Colon (tissue), 2 donors: ENCODE measurements around the gene HDAC9.
"Not testable (repeated sequence)": the region's sequence is repeated elsewhere in the genome, so short reads cannot be mapped to it uniquely, and the experiment has no call there.

Experiments used
- FAIRE-seq: peaks from 2 replicates; lab custom pipeline; 2012; peaks lifted over from hg19 to GRCh38; lab: Jason Lieb, UNC
- donor health status: control.
- donor health status: control.

Gene HDAC9

DNA sequence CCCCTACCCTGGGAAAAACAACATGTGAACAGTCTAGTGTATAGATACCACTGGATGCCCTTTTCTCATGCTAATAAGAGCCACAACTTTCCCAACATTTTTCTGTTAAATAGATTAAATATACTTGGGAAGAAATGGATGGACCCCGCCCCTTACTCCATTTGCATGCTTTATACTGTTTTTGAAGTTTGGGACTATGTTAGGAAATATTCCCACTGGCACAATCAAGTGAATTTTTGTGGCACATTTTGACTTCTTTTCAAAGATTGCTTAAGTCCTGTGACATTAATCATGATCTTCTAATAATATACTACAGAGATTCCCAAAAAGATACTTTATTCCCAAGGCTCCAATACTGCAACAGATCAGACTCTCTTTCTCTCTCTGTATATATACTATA is 405.3 kb downstream of the HDAC9 start:
- no peak for FAIRE-seq

DNA sequence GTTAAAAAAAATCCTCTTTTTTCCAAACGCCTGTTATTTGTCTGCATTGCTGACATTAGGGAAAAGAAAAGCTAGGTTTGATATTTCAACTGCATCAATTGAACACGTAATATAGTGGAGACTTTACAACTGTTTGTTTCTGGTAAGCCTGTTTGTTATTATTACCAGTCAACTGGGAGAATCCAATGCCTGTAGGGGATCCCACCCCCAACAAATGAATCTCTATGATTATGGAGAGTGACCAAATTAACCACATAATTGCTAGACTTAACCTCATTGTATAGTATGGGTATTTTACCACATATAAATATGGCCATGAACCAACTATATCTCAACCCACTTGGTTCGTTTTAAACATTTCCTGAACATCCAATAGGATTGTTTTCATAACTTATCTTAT is 405.8 kb downstream of the HDAC9 start:
- no peak for FAIRE-seq

DNA sequence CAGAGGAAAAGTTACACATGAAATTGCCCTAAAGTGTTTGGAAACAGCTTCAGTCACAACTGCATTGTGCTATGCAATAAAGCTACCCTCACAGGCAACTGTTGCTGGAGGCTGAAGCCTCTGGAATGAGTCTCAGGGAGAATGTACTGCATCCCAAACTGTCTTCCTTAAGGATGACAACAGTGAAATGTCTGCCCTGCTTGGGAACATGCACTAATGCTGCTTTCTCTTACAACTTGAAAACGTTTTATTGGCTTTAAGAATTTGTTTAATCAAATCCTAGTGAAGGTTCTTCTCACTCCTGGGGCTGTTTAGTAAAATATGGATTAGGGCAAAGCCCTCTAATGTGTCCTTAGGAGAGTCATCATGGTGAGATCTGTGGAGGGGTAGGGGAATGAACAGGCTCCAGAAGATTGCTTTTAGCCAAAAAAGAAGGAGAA is 406.5 kb downstream of the HDAC9 start:
- FAIRE-seq = no peak

DNA sequence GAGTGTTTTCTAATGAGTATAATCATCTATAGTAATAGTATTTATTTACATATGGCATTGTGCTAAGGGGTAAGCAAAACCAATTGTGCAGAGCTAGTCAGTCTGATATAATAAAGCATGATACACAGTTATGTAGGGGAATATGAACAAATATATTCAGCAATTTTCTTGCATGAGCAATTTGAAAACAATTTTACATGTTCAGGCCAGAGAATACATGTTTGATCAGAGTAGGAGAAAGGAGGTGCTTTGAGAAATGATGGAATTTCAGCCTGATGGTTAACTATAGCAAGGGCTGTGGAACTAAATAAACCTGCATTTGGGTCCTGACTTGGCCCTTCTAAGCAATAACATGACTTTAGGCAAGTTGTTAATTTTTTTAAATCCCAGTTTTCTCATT is 407.3 kb downstream of the HDAC9 start:
- FAIRE-seq = no peak

DNA sequence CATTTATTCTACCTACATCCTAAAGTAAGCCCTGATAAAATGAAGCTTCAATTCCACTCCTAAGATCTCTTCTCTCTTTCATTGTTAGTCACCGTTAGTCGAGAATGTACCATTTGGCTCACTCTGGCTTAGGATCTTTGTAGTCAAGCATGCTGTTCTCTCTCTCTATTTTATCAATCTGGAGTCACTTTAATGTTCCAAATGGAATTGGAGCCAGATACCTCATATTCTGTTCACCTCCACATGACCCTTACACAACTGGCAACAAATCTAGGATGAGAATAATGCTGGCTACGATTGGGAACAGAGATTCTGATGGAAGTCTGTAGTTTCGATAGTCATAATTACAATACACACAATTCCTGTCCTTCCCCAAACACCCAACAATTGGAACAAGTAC is 408.1 kb downstream of the HDAC9 start:
- no peak for FAIRE-seq

DNA sequence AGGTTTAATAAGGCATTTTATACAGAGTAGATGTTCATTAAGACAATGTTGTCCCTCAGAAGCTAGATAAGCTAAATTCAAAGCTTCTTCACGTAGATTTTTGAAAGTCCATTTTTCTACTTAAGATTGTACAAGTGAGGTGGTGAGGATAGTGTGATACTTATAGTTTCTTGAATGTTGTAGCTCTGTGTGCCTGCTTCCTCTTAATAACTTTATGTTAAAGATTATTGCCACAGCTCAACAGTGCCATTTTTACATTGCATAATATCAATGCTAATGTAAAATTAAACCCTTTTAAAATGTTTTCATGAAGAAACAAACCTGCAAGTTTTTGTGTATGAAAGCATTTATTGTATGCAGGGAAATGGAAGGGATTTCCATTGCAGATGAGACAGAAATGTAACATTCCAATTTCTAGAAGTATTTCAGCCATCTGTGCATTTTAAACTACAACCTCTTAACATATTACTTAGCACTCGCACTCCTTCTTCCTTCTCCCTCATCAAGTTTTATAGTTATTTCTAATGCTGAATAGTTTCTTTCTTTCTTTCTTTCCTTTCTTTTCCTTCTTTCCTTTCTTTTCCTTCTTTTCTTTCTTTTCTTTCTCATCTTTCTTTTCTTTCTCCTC is 409.9 kb downstream of the HDAC9 start:
- FAIRE-seq = no peak

DNA sequence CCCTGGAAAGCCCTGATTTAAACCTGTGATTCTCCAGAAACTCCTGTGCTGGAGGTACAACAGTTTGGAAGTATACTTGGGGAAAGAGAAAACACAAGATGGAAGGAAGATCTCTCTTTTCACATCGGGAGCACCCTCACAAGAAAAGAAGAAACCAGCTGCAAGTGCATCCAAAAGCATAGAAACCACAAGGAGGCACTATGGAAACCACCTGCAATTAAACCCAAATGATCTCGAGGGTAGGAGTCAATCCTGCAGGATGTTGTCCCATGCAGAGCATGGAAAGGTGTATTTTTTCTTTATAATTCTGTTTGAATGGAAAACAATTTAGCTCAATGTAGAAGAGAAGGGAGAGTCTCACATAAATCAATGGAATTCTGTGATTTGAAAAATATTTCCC is 411.4 kb downstream of the HDAC9 start:
- FAIRE-seq = no peak

DNA sequence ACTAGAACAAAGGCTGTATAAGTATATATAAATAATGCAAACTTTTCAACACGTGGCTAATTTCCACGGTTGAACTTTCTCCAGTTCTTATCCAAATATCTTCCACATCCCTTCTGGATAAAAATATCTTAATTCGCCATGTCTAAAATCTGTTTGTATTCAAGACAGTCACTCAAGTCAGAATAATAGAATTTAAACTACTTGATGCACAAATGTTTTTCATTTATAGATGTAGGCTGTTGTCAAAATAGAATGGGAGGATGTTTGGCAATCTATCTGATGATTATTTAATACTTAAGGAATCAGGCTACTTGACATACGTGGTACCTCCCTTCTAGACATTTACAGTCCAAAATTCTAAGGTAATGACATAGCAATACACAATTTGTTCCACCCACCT is 417.6 kb downstream of the HDAC9 start:
- no peak for FAIRE-seq

DNA sequence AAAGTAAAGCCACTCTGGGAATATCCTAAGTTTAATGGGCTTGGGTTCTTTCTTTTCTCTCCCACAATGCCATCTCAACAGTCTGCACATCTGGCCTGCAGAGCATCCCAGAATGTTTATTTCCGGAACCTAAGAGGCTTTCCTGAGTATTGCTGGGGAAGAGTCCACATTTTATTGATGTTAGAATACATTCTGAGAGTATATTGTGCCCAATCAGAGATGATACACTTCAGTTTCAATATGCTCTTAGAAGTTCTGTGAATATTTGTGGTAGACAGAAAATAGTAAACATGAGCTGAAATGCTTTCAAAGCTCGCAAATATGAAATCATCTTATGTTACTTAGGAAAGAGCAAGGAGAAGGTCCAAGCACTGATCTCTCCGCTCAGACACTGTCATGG is 421.3 kb downstream of the HDAC9 start:
- no peak for FAIRE-seq

DNA sequence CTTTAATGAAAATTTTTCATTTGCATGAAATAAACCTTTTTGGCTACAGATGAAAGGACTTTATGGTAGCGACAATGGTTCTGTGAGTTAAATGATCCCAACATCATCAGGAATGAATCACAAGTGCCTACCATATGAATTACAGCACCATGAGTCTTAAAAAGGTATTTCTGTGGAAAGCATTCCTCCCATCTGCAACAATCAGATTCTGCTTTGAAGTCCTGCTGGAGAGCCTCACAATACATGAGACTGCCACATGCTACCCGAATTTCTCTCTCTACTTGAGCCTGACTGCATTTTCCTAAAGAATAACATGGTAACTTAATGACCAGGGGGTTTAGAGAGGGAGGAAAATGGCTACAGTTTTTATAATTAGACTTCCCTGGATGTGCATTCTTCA is 431.6 kb downstream of the HDAC9 start:
- FAIRE-seq = no peak

DNA sequence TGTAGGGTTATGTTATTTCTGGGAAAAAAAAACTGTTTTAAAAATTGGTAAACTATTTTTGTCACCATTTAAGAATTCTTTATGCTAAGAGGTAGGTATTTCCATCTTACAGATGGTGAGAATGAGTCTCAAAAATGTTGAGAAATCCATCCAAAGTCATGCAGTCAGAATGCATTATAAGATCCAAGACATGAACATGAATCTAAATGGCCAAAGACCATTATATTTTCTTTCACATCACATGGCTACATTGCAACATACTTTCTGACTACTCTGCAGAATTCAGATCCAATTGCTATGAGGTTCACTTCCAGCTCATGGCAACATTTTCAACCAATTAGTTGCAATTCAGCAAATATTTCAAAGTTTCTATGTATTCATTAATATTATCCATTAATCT is 440.7 kb downstream of the HDAC9 start:
- no peak for FAIRE-seq

DNA sequence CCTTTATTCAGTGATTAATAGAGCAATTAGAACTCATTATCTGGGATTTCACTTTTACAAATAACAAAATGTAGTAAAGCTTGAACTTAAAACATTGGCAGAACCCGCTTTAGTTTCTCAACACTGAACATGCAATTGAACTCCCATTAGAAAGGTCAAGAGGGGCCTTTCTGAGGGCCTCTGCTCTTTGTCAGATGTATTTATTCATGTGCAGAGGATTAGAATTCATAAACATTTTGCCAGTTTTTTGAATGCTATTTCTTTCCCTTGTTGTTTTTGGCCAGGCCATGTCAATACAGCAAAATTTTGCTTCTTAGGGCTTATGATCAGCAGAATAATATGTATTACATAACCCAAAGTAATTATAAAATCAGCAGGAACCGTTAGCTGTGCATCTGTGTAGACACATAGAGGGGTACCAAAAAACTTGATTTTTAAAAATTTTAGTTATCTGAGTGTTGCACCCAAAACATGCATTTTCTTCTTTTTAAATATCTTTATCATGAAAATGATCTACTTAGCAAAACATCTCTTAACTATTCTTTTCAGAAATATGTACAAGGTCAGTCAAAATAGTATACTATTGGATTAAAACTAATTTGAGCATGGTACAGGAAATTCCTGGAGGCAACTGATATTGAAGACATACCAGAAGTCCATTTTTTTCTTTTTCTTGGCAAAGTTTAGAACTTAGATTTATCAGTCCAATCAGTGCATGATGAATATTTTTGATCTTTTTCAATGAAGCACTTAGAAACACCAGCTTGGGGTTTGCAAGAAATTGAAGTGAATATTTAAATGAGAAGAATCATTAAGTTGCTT is 444.4 kb downstream of the HDAC9 start:
- no peak for FAIRE-seq

DNA sequence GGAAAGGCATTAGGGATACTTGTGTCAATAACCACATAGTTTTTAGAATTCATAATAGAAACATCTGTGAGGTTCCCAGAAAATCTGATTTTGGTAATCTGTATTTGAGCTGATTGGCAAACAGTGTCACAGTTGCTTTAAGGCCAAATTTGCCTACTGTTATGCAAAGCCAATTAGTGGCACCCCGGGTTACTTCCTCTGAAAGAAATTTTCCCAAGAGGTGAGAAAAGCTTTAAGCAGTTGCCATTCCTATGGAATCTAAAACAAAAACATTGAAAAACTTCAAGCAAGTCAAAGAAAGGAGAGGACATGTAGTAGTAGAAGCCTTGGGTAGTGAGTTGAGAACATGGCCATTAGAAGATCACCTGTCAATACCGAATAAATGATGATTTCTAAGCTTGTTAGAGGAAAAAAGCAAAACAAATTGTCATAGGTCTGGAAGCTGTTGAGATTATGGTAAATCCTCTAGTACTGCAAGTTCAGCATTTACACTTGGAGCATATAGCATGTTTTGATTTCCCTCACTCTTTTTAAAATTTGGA is 445.1 kb downstream of the HDAC9 start:
- FAIRE-seq = no peak

DNA sequence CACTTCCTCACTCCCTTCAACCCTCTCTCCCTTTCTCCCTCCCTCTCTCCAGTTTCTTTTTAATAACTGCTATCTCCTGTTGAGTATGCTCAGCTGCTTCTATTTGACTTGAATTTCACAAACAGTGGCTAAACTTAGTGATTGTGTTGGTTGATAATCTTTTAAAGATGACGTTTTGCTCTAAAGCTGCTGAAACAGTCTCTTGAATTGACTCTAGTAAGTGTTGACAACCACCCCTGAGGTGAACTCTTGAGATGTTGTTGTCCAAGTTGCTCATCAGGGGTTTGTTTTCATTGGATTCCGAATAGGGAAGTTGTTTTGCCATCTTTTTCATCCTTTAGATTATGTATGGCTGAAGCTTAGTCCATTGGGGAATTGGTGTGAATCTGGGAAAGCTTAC is 445.7 kb downstream of the HDAC9 start:
- no peak for FAIRE-seq

DNA sequence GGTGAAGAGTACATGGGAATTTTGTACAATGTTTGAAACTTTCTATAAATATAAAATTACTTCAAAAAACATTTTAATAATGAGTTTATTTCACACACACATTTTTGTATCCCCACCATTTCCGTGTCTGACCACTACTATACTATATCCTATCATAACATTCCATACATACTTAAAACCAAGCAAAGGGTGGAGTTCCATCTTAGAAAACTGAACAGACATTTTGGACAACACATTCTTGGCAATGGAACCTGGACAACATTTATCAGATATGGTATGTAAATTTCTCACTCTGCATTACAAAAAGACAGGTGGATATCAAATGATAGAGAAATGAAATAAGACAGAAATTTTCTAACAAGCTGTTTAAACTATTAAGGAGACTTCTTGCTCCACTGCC is 453.0 kb downstream of the HDAC9 start:
- FAIRE-seq = no peak

DNA sequence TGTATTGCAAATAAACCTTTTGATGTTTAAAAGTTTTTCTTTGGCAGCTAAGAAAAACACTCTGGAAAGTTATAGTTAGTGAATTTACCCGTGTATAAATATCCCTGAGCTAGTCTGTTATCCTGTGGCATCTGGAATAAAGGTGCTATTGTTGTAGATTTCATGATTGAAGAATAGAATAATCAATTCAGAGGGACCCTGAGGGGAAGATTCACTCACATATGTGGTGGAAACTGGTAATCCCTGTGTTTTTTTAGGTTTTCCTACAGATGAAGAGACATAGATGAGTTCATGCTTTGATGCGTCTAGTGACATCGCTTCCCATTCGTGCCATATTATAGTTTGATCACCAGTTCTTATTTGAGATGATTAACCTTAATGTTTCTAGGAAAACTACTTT is 457.3 kb downstream of the HDAC9 start:
- no peak for FAIRE-seq

DNA sequence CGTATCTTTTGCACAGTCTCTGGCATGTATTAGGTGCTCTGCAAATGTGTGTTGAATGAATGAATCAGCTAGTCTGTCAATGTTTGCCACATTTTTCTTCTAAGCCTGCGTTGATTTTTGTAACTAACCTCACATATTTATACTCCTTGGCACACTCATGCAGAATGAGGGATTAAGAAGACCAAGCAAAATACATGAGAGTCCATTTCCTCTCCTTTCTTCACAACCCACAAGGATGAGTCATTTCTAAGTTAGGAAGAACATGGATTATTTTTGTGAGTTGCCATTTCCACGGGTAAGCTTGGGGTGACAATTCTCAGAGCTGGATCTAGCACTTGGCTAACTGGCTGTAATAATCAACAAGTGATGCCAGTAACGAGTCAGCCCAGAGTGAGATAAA is 463.1 kb downstream of the HDAC9 start:
- no peak for FAIRE-seq

DNA sequence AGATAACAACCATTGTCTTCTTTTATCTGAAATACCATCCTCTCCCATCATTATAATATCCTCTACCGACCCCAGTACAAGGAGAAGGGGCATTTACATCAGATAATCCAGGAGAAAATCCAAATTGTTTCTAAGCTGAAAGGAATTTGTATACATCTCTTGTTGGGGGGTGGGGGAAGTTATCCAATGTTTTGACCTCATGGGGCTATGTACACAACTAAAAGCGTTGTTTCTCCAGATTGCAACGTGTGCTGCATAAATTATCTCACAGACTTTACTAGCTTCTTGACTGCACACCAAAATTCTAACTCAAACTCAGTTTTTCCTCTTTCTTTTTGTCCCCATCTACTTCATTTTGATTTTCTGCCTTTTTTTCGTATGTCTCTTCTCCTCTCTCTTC is 465.2 kb downstream of the HDAC9 start:
- FAIRE-seq = no peak

DNA sequence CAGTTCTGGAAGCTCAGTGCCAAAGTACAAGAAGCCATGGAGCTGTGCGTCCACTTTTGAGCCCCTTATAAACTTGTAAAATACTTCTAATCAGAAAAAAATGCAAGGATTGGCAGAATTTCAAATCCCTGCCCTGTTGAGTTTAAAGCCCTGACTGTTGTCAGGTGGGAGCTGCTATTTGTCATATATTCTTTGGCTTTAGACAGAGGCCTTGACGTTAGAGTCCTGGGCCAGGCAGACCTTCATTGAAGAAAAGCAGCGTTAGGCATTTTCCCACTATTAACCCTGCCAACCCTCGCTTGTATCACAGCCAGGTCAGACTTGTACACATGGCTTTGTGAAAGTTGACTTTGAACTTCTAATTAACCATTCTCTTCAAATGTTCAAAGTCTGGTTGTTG is 466.5 kb downstream of the HDAC9 start:
- FAIRE-seq = no peak

DNA sequence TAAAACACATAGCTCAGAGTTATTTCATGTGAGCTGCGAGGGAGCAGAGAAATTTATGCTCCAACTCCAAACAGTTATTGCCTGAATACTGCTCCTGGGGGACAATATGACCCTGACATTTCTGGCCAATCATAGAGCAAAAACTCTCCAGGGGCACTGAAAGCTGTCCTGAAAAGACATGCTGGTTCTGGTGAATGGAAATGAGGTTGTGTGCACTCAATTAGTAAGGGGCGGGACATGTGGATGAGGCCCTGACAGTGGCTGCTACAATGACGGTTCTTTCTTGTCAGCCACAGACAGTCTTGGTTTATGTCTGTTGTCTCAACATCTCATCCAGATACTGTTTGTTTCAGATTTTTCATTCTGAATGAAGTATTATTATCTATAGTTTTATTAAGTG is 470.1 kb downstream of the HDAC9 start:
- FAIRE-seq = no peak

DNA sequence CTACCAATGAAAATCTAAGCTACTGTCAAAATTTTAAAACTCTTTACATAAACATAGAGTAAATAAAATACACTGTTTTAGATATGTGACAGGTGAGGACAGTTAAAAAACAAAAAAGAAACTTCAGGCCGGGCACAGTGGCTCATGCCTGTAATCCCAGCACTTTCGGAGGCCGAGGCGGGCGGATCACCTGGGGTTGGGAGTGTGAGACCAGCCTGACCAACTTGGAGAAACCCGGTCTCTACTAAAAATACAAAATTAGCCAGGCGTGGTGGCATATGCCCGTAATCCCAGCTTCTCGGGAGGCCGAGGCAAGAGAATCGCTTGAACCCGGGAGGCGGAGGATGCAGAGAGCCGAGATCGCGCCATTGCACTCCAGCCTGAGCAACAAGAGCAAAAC is 472.2 kb downstream of the HDAC9 start:
- FAIRE-seq = not testable (repeated sequence)

DNA sequence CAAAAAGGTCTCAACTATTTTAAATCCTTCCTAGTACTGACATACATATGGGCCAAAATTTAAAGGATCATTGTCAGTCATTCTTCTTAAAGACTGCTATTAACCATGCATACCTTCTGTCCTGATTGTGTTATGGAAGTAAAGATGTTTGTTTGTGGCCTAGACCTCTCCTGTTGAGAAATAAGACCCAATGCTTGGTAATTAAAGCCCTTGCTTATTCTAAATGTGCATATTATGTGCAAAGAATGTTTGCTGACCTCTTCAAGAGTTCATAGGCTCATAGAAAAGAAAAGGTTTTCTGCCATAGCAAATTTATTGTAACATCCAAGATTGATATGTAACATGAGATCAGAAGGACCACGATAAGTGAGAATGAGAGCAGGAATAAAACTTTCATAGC is 476.3 kb downstream of the HDAC9 start:
- FAIRE-seq = no peak

DNA sequence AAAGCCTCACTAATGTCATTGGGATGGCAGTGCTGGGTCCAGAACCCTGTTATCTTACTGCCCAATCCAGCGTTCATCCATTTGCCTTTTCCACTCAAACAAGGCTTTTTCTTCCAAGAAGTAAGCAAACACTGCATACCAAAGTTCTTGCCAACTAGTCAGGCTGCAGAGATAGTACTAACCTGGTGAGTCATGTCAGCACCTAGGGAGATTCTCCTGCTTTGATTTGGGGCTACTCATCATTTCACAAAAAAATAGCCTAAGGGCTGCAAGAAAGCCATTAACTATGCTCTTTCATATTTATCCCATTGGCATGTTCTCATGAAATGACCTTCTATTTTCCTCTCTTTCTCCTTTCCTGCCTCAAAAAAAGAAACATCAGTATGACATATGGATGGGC is 479.3 kb downstream of the HDAC9 start:
- no peak for FAIRE-seq

DNA sequence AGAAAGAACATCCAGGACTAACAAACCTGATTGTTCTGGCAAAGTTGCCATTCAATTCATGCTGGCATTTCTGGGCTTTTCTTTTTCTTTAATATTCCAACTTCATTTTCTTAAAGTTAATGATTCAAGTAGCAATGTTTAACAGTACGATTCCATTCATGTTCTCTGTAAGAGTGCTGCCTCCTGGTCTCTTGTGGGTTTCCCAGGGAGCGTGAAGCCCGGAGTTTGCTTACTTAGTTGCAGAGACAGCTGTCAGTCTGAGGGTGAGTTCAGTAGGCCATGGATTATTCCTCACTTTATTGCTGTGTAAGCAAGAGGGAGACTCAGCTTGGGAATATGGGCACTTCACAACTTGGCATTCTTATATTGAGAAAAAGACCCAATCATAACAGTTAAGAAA is 479.7 kb downstream of the HDAC9 start:
- FAIRE-seq = no peak
